Caco-2 (cell line): ENCODE results near the gene SHB. TPM values are rescaled to one million over a fixed set of nuclear protein-coding genes. Genes with fewer than 3 reads are reported as not detected.

Experiments
- BruUV-seq: library from RNA; stranded (reverse); fragments of 400-500 nt; replicated peaks from 2 replicates; lab custom pipeline; 2021; lab: Mats Ljungman, UMichigan
- CTCF ChIA-PET: fragments of 300-600 bp; sonication (Branson Sonifier 250); formaldehyde crosslinking; loops from one replicate; lab custom pipeline; 2022; ENCODE audit warnings: antibody characterized with exemption; lab: Charles Lee
- POLR2A ChIA-PET: fragments of 300-600 bp; sonication (Branson Sonifier 250); formaldehyde crosslinking; loops from one replicate; lab custom pipeline; 2022; ENCODE audit warnings: antibody characterized with exemption; lab: Charles Lee
- DNase-seq, 2 experiments: peaks; one replicate each; pipeline versions ENCODE4 v3.0.0 to v3.0.0-alpha.2; 2020 to 2022
- H3K27me3 ChIP-seq: replicated peaks from 2 replicates; pipeline ENCODE4 v1.6.0; 2011; ENCODE audit warnings: low read length; ENCODE audit not compliant: control insufficient read depth, insufficient read depth
- H3K36me3 ChIP-seq: 2 replicates; pipeline ENCODE4 v1.5.1; 2011; ENCODE audit warnings: low read length; ENCODE audit not compliant: control insufficient read depth, insufficient read depth
- H3K4me1 ChIP-seq: fragments of 250-450 bp; sonication (Bioruptor Pico); 2 replicates; pipeline ENCODE4 v1.5.1; 2020; ENCODE audit warnings: mild to moderate bottlenecking
- H3K4me3 ChIP-seq: 2 replicates; pipeline ENCODE4 v1.5.1; 2011; ENCODE audit warnings: low read depth, mild to moderate bottlenecking, control low read depth, low read length
- H3K9me3 ChIP-seq: fragments of 250-450 bp; sonication (Bioruptor Pico); 2 replicates; pipeline ENCODE4 v1.5.1; 2020; ENCODE audit warnings: mild to moderate bottlenecking, moderate library complexity
- H3K27ac Mint-ChIP-seq: one replicate; pipeline ENCODE4 v1.8.0; 2022; ENCODE audit warnings: mixed read lengths; ENCODE audit not compliant: unreplicated experiment
- H3K27me3 Mint-ChIP-seq: one replicate; pipeline ENCODE4 v1.8.0; 2022; ENCODE audit warnings: mixed read lengths; ENCODE audit not compliant: insufficient read depth, unreplicated experiment
- H3K36me3 Mint-ChIP-seq: one replicate; pipeline ENCODE4 v1.8.0; 2022; ENCODE audit warnings: mild to moderate bottlenecking, mixed read lengths; ENCODE audit not compliant: insufficient read depth, unreplicated experiment
- H3K4me1 Mint-ChIP-seq: one replicate; pipeline ENCODE4 v1.8.0; 2022; ENCODE audit warnings: low read depth, mixed read lengths; ENCODE audit not compliant: unreplicated experiment
- H3K4me3 Mint-ChIP-seq: one replicate; pipeline ENCODE4 v1.8.0; 2022; ENCODE audit warnings: mild to moderate bottlenecking, moderate library complexity, mixed read lengths; ENCODE audit not compliant: unreplicated experiment
- H3K9me3 Mint-ChIP-seq: one replicate; pipeline ENCODE4 v1.8.0; 2022; ENCODE audit warnings: mixed read lengths; ENCODE audit not compliant: unreplicated experiment
- CTCF ChIP-seq, 2 experiments: fragments of 200-600 bp in 1 of 2; IDR thresholded peaks; 1 replicate in 1 of 2; 2 replicates in 1 of 2; pipeline versions ENCODE4 v1.5.1 to v1.8.0; 2011 to 2022; ENCODE audit warnings: antibody characterized with exemption in 1 of 2, control low read depth in 1 of 2, inconsistent platforms in 1 of 2, low read depth in 1 of 2, low read length in 1 of 2, mild to moderate bottlenecking in 1 of 2, moderate library complexity in 1 of 2; ENCODE audit not compliant: insufficient read depth in 1 of 2, severe bottlenecking in 1 of 2, unreplicated experiment in 1 of 2
- intact Hi-C: fragments of 100-400 bp; cut with micrococcal nuclease; formaldehyde crosslinking; loops from one replicate; pipeline ENCODE4 v1.10.0; 2022; ENCODE audit not compliant: unreplicated experiment
- total RNA-seq: library from RNA; stranded (reverse); gene quantifications from 2 replicates; pipeline ENCODE4 v1.2.3, GENCODE V29; 2022

The SHB gene
- total RNA-seq, 1 experiment from 2014 or later, result 18.3 TPM

GRCh38 chr9:37920471-37921167 is 148.4 kb downstream of the SHB start:
- H3K27ac Mint-ChIP-seq, result no peak overlapping the region
- intact Hi-C loops, result no loop called here
- H3K27me3 Mint-ChIP-seq, result no peaks in the 10 kb centered on the region
- peaks cover 28% of the 10 kb centered on the region for H3K36me3 Mint-ChIP-seq
- POLR2A ChIA-PET, result no interaction called here
- H3K4me1 ChIP-seq, result no peaks in the 10 kb centered on the region
- no peaks in the 10 kb centered on the region for H3K9me3 ChIP-seq
- TF ChIP-seq CTCF (IDR thresholded peaks at IDR 0.05; ENCODE audit: insufficient read depth in 1 of 2, low read depth in 1 of 2, low read length in 1 of 2, severe bottlenecking in 1 of 2, unreplicated experiment in 1 of 2), result no peak
- H3K4me1 Mint-ChIP-seq, result no peaks in the 10 kb centered on the region
- no peak overlapping the region for H3K4me3 ChIP-seq
- no peaks in the 10 kb centered on the region for H3K9me3 Mint-ChIP-seq
- CTCF ChIA-PET, result no interaction called here
- DNase-seq, result peak in 1 of 2 experiments; percentile 41
- H3K4me3 Mint-ChIP-seq, result no peak overlapping the region
- no peaks in the 10 kb centered on the region for H3K27me3 ChIP-seq
- no peaks in the 10 kb centered on the region for H3K36me3 ChIP-seq
- no TSS peak for BruUV-seq

- no TSS peak for BruUV-seq
- CTCF ChIA-PET, result no interaction called here
- Mint-ChIP-seq H3K9me3 (no peaks in the 10 kb centered on the region), H3K27ac (no peak overlapping the region), H3K36me3 (peaks cover 28% of the 10 kb centered on the region), H3K27me3 (no peaks in the 10 kb centered on the region), H3K4me1 (no peaks in the 10 kb centered on the region), H3K4me3 (no peak overlapping the region)
- Histone ChIP-seq H3K4me3 (no peak overlapping the region), H3K9me3 (no peaks in the 10 kb centered on the region), H3K36me3 (no peaks in the 10 kb centered on the region), H3K27me3 (no peaks in the 10 kb centered on the region), H3K4me1 (no peaks in the 10 kb centered on the region)
- no peak for TF ChIP-seq CTCF (IDR thresholded peaks at IDR 0.05; ENCODE audit: insufficient read depth in 1 of 2, low read depth in 1 of 2, low read length in 1 of 2, severe bottlenecking in 1 of 2, unreplicated experiment in 1 of 2)
- no peak for DNase-seq
- intact Hi-C loops, result no loop called here
- POLR2A ChIA-PET, result no interaction called here
Observed at GRCh38 chr9:37919956-37920335, 149.1 kb downstream of the SHB start.

GRCh38 chr9:37919246-37919955 is 149.6 kb downstream of the SHB start:
- H3K4me3 ChIP-seq, result no peak overlapping the region
- intact Hi-C loops, result no loop called here
- Mint-ChIP-seq H3K9me3 (no peaks in the 10 kb centered on the region), H3K36me3 (peaks cover 27% of the 10 kb centered on the region), H3K27ac (no peak overlapping the region), H3K4me3 (no peak overlapping the region), H3K4me1 (no peaks in the 10 kb centered on the region), H3K27me3 (no peaks in the 10 kb centered on the region)
- ChIA-PET CTCF (no interaction called here), POLR2A (no interaction called here)
- TF ChIP-seq CTCF (IDR thresholded peaks at IDR 0.05; ENCODE audit: insufficient read depth in 1 of 2, low read depth in 1 of 2, low read length in 1 of 2, severe bottlenecking in 1 of 2, unreplicated experiment in 1 of 2), result no peak
- H3K36me3 ChIP-seq, result no peaks in the 10 kb centered on the region
- no peaks in the 10 kb centered on the region for H3K27me3 ChIP-seq
- no peaks in the 10 kb centered on the region for H3K9me3 ChIP-seq
- DNase-seq, result no peak
- no TSS peak for BruUV-seq
- no peaks in the 10 kb centered on the region for H3K4me1 ChIP-seq
